Muscle layer of colon (tissue), 2 donors: ENCODE measurements around the gene TRIM2.
A peak's percentile ranks its signal among the peaks of the same experiment; 100 is the strongest.

Experiments used
- H3K27ac ChIP-seq: one replicate; pipeline ENCODE4 v1.7.0; 2013; ENCODE audit warnings: low read depth, mild to moderate bottlenecking, low read length, moderate library complexity
- H3K27me3 ChIP-seq, 2 donors: one replicate each; pipeline ENCODE4 v1.7.0; 2013; ENCODE audit warnings: low read length in 2 of 2, mild to moderate bottlenecking in 2 of 2; ENCODE audit not compliant: insufficient read depth in 2 of 2, control insufficient read depth in 1 of 2
- H3K36me3 ChIP-seq: one replicate; pipeline ENCODE4 v1.7.0; 2013; ENCODE audit warnings: mild to moderate bottlenecking, low read length; ENCODE audit not compliant: insufficient read depth
- H3K4me1 ChIP-seq: one replicate; pipeline ENCODE4 v1.7.0; 2013; ENCODE audit warnings: mild to moderate bottlenecking, low read length; ENCODE audit not compliant: insufficient read depth
- H3K4me3 ChIP-seq, 2 donors: one replicate each; pipeline ENCODE4 v1.7.0; 2013; ENCODE audit warnings: low read length in 2 of 2, low read depth in 1 of 2, mild to moderate bottlenecking in 1 of 2, moderate library complexity in 1 of 2
- H3K9ac ChIP-seq: one replicate; pipeline ENCODE4 v1.7.0; 2013; ENCODE audit warnings: low read length
- H3K9me3 ChIP-seq: one replicate; pipeline ENCODE4 v1.7.0; 2013; ENCODE audit warnings: mild to moderate bottlenecking, low read length
- donor health status: abdominal sarcoma.
- donor health status: Adenocarcinoma of cecum.

Gene TRIM2

DNA sequence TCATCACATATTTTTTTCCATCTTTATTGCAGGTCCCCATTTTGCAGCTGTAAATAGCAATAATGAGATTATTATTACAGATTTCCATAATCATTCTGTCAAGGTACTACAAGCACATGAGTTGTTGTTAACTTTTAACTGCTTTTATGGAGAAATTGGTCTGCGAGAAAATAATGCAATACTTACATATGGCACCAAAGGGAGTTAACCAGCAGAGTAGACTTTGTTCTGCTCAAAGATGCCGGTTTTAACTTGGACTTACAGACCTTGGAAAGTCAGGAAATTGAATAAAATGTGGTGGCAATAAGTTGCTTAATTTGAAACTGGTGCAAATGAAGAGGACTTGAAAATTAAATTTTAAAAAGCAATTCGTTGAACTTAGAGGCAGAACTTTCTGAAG lies 119.8 kb downstream of the TRIM2 start:
- Histone ChIP-seq H3K4me1 (no peaks in the 10 kb centered on the region), H3K27me3 (no peaks in the 10 kb centered on the region), H3K9me3 (no peaks in the 10 kb centered on the region), H3K36me3 (peaks cover 13% of the 10 kb centered on the region), H3K27ac (no peak overlapping the region), H3K9ac (no peak overlapping the region), H3K4me3 (no peak overlapping the region)

DNA sequence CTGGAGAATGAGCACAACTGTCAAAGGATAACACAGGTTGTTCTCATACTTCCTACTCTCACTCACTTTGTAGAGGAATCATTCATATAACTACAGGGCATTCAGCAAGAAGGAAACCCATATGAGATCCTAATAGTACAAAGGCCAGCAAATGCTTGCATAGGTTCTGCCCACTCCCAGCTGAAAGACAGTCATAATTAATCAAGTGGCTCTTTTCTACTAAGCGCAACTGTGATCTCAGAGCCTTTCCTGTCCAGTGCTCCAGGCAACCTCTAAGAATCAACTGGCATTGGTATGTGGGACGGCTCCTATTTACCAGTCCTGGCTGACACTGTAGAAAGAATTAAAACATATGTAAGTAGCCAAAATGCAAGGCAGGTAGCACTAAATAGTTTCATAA lies 121.3 kb downstream of the TRIM2 start:
- no peaks in the 10 kb centered on the region for H3K4me1 ChIP-seq
- H3K9me3 ChIP-seq: no peaks in the 10 kb centered on the region
- H3K36me3 ChIP-seq: peaks cover 13% of the 10 kb centered on the region
- no peak overlapping the region for H3K9ac ChIP-seq
- H3K4me3 ChIP-seq: no peak overlapping the region
- H3K27ac ChIP-seq: no peak overlapping the region
- no peaks in the 10 kb centered on the region for H3K27me3 ChIP-seq

DNA sequence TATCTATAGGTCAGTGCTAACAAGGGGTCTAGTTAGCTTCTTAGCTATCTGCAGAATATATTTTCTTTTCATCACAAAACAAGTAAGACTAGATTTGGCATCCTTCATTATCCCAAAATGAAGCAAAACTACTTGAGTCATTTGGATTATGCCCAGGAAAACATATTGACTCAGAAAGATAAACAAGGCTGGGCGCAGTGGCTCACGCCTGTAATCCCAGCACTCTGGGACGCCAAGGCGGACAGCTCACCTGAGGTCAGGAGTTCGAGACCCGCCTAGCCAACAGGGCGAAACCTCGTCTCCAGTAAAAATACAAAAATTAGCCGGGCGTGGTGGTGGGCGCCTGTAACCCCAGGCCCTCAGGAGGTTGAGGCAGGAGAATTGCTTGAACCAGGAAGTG lies 122.3 kb downstream of the TRIM2 start:
- no peak overlapping the region for H3K27ac ChIP-seq
- H3K4me1 ChIP-seq: no peaks in the 10 kb centered on the region
- H3K9me3 ChIP-seq: no peaks in the 10 kb centered on the region
- peaks cover 15% of the 10 kb centered on the region for H3K36me3 ChIP-seq
- no peaks in the 10 kb centered on the region for H3K27me3 ChIP-seq
- H3K9ac ChIP-seq: no peak overlapping the region
- no peak overlapping the region for H3K4me3 ChIP-seq

DNA sequence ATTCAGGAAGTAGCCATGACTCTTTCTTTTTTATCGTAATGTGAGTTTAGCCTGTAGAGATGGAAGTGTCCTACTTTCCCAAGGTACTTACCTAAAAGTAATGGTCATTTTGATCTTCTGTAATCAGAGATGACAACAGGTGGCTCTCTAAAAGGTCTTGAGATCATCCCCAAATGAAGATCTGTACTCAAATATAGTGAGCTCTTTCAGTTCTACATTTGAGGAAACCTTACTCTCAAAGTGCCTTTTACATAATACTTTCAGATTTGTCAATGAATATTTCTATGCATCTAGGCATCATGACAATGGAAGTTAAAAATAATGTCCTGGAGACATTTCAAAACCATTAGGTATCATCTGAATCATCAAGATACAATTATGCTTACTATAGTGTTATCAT lies 123.0 kb downstream of the TRIM2 start:
- H3K36me3 ChIP-seq: peaks cover 15% of the 10 kb centered on the region
- H3K4me1 ChIP-seq: no peaks in the 10 kb centered on the region
- H3K4me3 ChIP-seq: no peak overlapping the region
- H3K27me3 ChIP-seq: no peaks in the 10 kb centered on the region
- H3K9me3 ChIP-seq: no peaks in the 10 kb centered on the region
- H3K9ac ChIP-seq: no peak overlapping the region
- H3K27ac ChIP-seq: no peak overlapping the region

DNA sequence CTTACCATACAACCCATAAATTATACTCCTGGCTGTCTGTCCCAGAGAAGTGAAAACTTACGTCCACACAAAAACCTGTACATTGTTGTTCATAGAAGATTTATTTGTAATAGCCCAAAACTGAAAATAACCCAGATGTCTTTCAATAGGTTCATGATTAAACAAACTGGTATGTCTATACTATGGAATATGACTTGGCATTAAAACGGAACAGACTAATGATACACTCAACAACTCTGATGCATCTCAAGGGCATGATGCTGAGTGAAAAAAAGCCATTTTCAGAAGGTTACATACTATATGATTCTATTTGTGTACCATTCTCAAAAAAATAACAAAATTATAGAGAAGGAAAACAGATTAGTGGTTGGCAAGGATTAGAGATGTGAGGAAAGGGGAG lies 128.7 kb downstream of the TRIM2 start:
- peaks cover 11% of the 10 kb centered on the region for H3K36me3 ChIP-seq
- no peak overlapping the region for H3K4me3 ChIP-seq
- H3K9me3 ChIP-seq: no peaks in the 10 kb centered on the region
- no peak overlapping the region for H3K27ac ChIP-seq
- H3K9ac ChIP-seq: no peak overlapping the region
- no peaks in the 10 kb centered on the region for H3K27me3 ChIP-seq
- no peaks in the 10 kb centered on the region for H3K4me1 ChIP-seq

DNA sequence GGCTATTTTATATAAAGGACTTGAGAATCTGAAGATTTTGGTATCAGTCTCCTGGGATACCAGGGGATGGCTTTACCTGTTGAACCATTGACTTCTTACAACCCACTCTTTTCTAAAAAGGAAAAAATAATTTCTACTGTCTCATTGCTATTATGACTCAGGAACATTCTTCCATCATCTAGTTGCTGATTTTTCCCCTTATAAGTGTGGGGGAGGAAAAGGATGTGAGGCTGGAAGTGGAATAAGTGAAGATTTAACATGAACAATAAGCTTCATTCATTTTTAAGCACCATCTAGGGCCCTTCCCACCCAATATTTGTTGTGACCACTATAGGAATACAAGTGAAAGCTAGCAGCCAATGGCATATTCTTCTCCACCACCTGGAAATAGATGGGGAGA lies 129.6 kb downstream of the TRIM2 start:
- H3K4me1 ChIP-seq: no peaks in the 10 kb centered on the region
- no peak overlapping the region for H3K9ac ChIP-seq
- no peak overlapping the region for H3K27ac ChIP-seq
- H3K27me3 ChIP-seq: no peaks in the 10 kb centered on the region
- H3K36me3 ChIP-seq: peaks cover 11% of the 10 kb centered on the region
- H3K4me3 ChIP-seq: no peak overlapping the region
- H3K9me3 ChIP-seq: no peaks in the 10 kb centered on the region

DNA sequence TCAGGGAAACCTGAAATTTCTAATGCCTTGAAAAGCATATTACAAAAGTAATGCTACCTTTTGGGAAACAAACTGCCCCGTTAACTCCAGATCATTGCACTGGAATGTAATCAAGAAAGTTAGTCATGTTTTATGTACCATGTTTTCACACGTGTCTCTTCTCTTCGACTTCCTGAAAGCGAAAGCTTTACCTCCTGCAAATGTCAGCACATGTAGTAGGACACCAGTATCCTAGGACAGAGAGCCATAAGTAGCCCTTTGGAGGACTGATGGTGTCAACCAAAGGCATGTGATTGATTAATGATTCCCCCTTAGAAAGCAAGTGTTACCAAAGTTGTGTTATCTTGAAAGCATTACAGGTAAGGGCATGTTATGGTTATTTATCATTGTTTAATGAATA lies 131.4 kb downstream of the TRIM2 start:
- H3K4me1 ChIP-seq: no peaks in the 10 kb centered on the region
- no peak overlapping the region for H3K4me3 ChIP-seq
- H3K9ac ChIP-seq: no peak overlapping the region
- H3K9me3 ChIP-seq: no peaks in the 10 kb centered on the region
- no peak overlapping the region for H3K27ac ChIP-seq
- peaks cover 10% of the 10 kb centered on the region for H3K36me3 ChIP-seq
- no peaks in the 10 kb centered on the region for H3K27me3 ChIP-seq

DNA sequence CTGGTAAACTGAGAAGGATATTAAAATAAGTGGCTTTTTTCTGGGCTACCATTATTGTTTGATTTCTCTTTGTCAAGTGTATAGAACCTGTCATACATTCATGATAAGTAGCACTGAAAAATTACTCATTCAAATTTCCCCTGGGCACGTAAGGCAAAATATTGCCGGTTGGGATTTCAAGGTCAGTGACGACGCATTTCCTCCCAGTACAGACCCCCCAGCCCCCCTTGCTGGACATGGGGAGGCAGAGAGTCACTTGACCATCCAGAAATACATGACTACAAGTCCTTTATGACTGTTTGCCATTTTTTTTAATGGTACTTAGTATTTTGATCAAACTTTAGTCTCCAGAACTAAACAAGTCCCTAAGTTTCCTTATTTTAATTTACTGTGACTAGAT lies 133.4 kb downstream of the TRIM2 start:
- Histone ChIP-seq H3K9ac (no peak overlapping the region), H3K4me1 (no peaks in the 10 kb centered on the region), H3K4me3 (no peak overlapping the region), H3K27ac (no peak overlapping the region), H3K36me3 (peaks cover 7% of the 10 kb centered on the region), H3K27me3 (no peaks in the 10 kb centered on the region), H3K9me3 (no peaks in the 10 kb centered on the region)

DNA sequence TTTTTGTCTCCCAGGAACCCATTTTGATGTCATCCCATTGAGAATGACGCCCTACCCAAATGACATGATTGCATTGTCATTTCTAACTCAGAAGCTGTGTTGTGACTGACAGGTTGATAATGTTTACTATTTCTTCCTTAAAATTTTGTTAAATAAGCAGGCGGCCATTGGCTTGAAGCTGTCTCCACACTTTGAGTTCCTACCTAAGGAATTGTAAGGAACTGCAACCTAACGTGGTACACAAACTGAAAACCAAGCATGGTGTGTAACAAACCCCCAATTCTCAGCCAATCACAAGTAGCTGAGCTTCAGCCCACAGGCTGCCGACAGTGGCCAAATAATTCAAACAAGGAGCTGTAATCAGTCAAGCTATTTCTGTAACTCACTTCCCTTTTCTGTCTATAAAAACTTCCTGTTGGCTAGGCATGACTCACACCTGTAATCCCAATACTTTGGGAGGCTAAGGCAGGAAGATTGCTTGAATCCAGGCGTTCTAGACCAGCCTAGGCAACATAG lies 137.4 kb downstream of the TRIM2 start:
- Histone ChIP-seq H3K4me3 (no peak overlapping the region), H3K27me3 (no peaks in the 10 kb centered on the region), H3K27ac (no peak overlapping the region), H3K9ac (no peak overlapping the region), H3K36me3 (no peaks in the 10 kb centered on the region), H3K4me1 (no peaks in the 10 kb centered on the region), H3K9me3 (no peaks in the 10 kb centered on the region)

DNA sequence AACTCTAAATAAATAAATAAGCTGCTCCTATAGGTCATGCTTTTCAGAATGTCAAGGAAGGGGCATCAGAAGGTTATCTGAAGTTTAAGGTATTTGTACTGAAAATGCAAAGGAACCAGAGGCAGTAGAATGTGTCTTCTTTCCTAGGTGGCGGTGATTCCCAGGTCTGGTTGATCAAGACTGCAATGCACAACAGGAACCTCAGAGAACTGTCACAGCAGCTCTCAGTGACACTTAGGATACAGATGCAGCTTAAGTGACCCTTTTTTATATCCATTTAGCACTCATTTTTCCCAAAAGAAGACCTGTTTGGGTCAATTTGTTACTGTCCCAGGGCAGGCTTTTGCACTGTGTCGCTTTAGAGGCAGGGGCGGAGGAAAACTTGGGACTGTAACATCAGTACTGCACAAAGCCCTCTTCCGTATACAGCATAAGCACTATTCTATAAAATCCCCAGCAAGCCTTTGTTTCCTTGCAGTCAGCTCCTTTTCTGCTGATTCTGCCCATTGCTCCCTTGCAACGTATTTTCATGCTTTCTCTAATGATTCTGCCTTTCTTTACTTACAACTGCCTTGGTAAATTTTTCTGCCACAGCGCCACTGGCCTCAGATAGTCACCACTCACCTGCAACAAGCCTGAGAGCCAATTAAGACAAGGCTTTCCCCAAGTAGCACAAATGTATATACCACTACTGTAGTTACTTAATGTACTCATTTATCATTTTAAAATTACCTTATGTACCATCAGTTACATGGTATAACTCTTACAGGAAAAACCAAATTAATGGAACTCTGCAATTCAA lies 138.7 kb downstream of the TRIM2 start:
- Histone ChIP-seq H3K4me3 (no peak overlapping the region), H3K27me3 (no peaks in the 10 kb centered on the region), H3K9me3 (no peaks in the 10 kb centered on the region), H3K36me3 (no peaks in the 10 kb centered on the region), H3K4me1 (no peaks in the 10 kb centered on the region), H3K27ac (no peak overlapping the region), H3K9ac (no peak overlapping the region)

DNA sequence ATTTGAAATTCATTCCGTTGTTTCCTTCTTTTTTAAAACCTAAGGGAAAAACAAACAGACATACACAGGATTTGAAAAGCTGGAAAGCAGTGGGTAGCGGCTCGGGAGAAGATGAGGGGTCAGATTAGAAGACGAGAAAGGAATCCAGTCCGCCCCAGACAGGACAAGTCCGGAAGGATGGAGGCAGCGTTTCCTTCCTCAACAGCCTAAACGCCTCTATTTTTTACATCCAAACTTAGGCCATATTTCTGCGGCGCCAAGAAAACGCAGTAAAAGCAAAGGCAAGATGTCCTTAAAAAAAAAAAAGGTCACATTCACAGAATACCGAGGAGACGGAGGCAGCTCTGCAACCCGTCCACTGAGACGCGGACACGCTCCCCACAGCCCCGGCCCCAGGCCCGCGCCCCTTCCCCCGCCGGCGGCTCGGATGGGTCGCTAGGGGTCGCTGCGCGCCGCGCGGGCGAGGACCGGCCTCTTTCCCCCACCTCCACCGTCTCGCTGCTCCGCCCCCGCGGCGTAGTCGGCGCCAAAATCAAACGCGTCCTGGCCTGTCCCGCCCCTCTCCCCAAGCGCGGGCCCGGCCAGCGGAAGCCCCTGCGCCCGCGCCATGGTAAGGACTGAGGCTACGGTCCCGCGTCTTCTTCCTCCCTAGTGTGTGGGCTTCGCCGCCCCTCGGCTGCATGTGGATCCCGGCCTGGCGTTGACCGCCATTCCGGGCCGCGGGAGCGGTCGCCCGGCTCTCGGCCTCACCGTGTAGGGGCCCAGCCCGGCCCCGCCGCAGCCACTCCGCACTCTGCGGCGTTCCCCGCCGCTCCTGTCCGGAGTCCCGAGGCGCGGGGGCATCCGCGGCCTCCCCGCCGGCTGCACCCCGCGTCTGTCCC lies 140.1 kb downstream of the TRIM2 start, which contains the start of gene MND1:
TSS of gene MND1 (plus strand) at position 558 of the 881 bp plus-strand sequence. CDS start at position 608, 50 bp downstream.
- H3K4me3 ChIP-seq: peak within 1 kb of the TSS; percentile 80 to 83
- peak within 1 kb of the TSS; percentile 19 for H3K27ac ChIP-seq
- no peaks in the 10 kb centered on the region for H3K9me3 ChIP-seq
- peak within 1 kb of the TSS; percentile 52 for H3K9ac ChIP-seq
- no peaks in the 10 kb centered on the region for H3K36me3 ChIP-seq
- no peaks in the 10 kb centered on the region for H3K4me1 ChIP-seq
- no peaks in the 10 kb centered on the region for H3K27me3 ChIP-seq
